ENCODE data around the gene KRTAP10-10.
"Not testable (repeated sequence)": the region's sequence is repeated elsewhere in the genome, so short reads cannot be mapped to it uniquely, and the experiment has no call there.

KRTAP10-10 gene

GRCh38 chr21:44603109-44603875 lies 33.9 kb upstream of the KRTAP10-10 start:
- no peak for DNase-seq

DNA sequence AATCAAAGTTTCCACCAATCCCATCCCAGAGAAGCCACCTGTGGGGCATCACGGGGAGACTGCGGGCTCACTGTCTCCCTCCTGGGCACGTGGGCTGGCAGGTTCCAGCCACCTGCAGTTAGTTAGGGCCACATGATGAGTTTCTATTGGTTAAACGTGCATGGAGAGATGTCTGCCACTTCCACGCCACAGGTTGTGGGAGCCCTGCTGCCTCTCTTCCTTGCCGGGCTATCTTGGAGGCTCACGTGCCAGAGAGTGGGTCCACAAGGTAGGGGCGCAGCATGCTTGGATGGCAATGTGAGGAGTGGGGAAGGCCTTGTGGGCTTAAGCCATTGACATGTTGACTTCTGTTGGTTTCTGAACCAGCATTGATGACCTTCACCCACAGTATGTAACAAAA lies 33.2 kb upstream of the KRTAP10-10 start:
- no peak for DNase-seq

- DNase-seq = no peak
These were observed 30.7 kb upstream of the KRTAP10-10 start for GRCh38 chr21:44606495-44606894.

- no peak for DNase-seq
These were observed 28.0 kb upstream of the KRTAP10-10 start for GRCh38 chr21:44609193-44609592.

GRCh38 chr21:44610157-44610843 lies 26.9 kb upstream of the KRTAP10-10 start:
- not testable (repeated sequence) for DNase-seq

GRCh38 chr21:44611551-44611950 lies 25.6 kb upstream of the KRTAP10-10 start:
- DNase-seq = no peak

DNA sequence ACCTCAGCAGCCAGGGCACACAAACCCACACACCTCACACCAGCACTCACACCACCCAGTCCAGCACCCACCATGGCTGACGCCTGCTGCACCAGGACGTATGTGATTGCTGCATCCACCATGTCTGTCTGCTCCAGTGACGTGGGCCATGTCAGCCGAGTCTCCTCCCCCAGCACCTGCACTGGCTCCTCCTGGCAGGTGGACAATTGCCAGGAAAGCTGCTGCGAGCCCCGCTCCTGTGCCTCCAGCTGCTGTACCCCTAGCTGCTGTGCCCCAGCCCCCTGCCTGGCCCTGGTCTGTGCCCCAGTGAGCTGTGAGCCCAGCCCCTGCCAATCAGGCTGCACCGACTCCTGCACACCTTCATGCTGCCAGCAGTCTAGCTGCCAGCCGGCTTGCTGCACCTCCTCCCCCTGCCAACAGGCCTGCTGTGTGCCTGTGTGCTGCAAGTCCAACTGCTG lies 25.1 kb upstream of the KRTAP10-10 start, which contains the start of gene KRTAP10-8:
Gene KRTAP10-8 (plus strand): TSS at position 51 of the 458 bp plus-strand sequence. CDS start 22 bp downstream, at position 73.
- DNase-seq = no peak

DNA sequence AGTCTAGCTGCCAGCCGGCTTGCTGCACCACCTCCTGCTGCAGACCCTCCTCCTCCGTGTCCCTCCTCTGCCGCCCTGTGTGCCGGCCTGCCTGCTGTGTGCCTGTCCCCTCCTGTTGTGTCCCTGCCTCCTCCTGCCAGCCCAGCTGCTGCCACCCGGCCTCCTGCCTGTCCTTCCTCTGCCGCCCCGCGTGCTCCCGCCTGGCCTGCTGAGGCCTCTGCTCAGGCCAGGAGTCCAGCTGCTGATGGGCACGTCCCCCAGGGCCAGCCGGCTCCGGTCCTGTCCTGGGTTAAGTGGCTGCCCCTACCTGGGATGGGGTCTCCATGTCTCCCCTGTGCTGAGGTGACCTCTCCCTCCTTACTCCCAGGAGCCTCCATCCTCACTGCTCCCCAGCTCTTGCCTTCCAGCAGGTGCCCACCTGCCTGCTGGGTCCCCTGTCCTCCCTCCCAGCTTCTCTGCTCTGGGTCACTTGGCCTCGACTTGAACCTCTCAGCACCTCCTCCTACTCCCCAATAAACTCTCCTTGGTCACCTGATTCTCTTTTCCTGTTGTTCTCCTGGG lies 24.4 kb upstream of the KRTAP10-10 start:
- no peak for DNase-seq

- no peak for DNase-seq
These were observed 23.6 kb upstream of the KRTAP10-10 start for GRCh38 chr21:44613386-44614155.

GRCh38 chr21:44614161-44614631 lies 23.0 kb upstream of the KRTAP10-10 start:
- no peak for DNase-seq

- no peak for DNase-seq
These were observed 22.2 kb upstream of the KRTAP10-10 start for GRCh38 chr21:44614961-44615391.

DNA sequence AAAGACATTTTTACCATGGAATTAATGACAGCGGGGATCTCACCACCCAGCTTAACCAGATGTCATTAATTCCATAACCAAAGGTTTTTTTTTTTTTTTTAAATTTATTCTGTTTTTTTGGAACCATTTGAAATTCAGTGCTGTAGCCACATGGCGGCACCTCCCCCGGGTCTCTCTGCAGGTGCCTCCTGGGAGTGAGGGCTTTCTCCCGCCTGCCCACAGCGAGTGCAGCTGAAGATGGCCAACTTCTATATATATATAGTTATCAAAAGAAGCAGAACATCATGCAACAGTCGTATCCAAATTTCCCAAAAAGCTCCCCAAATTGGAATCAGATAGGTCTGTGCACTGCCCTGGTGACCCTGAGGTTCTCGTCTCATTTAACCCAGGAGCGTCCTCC lies 21.7 kb upstream of the KRTAP10-10 start:
- no peak for DNase-seq

DNA sequence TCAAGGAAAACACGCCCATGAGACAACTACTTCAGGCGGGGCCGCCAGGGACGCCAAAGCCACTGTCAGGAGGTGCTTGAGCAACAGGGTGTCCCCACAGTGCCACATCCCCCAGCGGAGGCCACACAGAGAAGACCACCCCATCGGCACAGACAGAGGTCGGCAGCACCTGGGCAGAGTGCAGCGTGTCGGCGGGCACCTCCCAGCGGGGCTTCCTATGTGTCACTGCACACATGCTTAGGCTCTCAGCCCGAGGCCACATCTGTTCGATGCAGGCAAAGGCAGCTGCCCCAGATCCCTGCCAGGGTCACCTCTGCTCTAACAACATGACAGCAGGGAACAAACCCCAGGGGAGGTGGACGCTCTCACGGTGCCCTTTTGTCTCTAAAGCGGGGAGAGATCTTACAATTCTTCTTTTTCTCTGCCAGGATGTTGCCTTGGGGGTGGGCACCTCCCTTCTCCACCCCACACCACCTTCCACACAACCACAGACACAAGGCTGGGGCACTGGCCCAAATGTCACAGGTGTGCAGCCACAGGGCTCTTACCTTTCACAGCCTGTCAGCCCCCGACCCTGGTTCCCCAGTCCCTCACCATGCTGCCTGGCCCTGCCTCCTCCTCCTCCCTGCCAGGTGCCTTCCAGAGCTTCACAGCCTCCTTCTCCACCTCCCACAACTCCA lies 21.1 kb upstream of the KRTAP10-10 start:
- no peak for DNase-seq

DNA sequence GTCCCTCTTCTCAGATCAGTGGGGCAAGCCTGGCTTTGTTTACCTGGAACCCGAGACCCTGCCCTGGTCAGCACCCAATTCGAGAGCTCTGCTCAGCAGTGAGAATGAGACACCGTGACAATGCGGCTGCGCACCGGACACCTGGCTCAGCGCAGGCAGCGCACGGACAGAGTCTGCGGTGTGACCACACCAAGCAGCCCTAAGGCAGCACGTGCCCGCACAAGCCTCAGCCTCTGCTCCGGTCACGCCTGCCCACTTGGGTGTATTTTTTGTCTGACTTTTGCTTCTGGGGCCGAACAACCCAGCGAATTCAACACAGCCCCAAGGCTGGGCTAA lies 20.6 kb upstream of the KRTAP10-10 start:
- no peak for DNase-seq

- DNase-seq = no peak
These were observed 20.1 kb upstream of the KRTAP10-10 start for GRCh38 chr21:44617071-44617501.

DNA sequence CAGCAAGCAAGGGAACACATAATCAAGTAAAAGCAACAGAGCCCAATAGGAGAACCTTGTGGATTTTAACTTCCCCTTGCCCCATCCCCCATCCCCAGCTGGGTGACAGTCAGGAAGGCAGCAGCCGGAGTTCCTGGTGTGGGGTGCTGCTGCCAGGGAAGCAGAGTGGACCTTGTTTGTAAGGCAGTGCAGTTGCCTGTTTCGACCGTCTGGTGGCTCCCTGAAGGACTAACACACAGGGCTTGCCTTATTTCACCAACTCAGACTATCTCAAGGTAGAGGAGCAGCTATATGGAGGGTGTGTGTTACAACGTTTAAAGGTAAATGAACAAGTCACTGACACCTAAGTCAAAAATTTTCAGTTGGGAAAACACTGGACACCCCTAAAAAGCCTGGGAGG lies 18.7 kb upstream of the KRTAP10-10 start:
- no peak for DNase-seq

DNA sequence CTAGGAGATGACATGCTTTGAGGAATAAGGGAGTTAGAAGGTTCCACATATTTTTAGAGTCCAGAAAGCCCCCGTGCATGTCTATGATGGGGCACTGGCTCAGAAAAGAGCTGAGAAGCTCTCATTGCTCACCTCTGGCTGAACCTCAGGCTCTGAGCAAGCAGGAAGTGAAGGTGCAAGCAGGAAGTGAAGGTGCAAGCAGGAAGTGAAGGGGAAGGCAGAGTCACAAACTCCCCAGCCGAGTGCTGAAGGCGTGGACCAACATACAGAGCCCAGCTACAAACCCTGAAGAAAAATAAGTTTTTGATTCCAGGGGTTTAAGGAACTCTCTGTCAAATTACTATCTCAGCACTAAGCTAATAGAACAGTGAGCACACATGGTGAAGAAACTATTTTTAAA lies 18.2 kb upstream of the KRTAP10-10 start:
- no peak for DNase-seq

- DNase-seq = no peak
These were observed 17.3 kb upstream of the KRTAP10-10 start for GRCh38 chr21:44619886-44620285.

- DNase-seq = no peak
These were observed 13.6 kb upstream of the KRTAP10-10 start for GRCh38 chr21:44623575-44623974.

DNA sequence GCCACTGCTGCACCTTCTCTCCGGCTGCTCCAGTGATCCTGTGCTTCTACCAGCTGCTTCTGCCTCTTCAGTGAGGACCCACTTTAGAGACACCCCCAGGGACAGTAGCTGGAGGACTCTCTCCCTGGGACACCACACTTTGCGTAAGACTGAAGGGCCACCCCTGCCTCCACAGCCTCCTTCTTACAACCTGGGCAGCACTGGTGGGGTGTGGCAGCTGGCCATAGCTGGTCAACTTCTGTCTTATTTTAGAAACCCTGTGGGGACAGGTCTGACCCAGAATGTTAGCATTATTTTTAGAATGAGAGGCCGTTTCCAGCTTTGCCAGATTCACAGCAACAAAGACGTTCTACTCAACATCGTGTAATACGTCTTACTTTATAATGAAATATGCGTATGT lies 11.4 kb upstream of the KRTAP10-10 start:
- DNase-seq = no peak

DNA sequence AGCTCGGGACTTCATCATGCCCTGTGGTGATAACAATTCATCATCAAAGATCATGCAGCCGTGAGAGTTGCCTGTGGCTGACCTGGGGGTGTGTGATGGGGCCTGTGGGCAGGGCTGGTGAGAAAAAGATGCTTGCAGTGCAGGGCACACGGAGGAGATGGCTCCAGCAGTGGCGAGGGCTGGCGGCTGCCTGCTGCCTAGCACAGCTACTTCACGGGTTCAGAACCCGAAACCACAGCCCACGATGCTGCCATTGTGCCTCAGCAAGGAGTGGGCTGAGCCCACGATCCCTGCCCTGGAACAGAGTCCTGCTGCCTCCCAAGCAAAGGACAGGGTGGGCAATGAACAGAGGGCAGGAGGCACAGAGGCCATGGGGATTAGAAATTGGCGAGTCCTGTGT lies 10.9 kb upstream of the KRTAP10-10 start:
- no peak for DNase-seq

DNA sequence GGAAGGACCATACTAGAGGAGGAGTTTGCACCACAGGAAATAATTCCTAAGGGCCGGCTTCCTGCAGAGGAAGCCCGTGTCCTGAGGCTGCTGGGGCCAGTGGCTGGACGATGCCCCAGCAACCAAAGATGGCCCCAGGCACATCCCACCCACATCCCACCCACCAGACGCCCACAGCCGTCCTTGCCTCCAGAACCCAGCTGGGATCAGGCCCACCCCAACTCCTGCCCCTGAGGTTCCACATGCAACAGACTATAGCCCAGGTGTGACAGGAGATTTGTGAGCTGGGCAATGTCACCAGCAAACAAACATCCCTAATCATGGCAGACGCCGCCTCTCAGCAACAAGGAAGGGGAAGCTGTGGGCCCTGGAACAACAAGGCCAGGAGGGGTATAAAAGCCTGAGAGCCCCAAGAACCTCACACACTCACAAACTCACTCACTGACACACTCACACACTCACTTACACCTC lies 10.4 kb upstream of the KRTAP10-10 start, which contains the start of gene KRTAP10-9:
Gene KRTAP10-9 (plus strand): TSS at position 421 of the 471 bp plus-strand sequence. CDS start 79 bp downstream, outside the sequence.
- DNase-seq = no peak

Measured in activated gamma-delta T cell (primary cell).